ENCODE results near the gene RANBP10.

Gene RANBP10

GRCh38 chr16:67741118-67741517 is 65.2 kb downstream of the RANBP10 start:
- DNase-seq (ENCODE audit: low read depth) = no peak

GRCh38 chr16:67740391-67740790 is 66.0 kb downstream of the RANBP10 start:
- no peak for DNase-seq (ENCODE audit: low read depth)

GRCh38 chr16:67736858-67737257 is 69.5 kb downstream of the RANBP10 start:
- no peak for DNase-seq (ENCODE audit: low read depth)

- DNase-seq (ENCODE audit: low read depth) = no peak
Observed at GRCh38 chr16:67734731-67735201, 71.6 kb downstream of the RANBP10 start.

GRCh38 chr16:67733734-67734470 is 72.5 kb downstream of the RANBP10 start:
- DNase-seq (ENCODE audit: low read depth) = no peak

GRCh38 chr16:67731753-67732095 is 74.6 kb downstream of the RANBP10 start:
- no peak for DNase-seq (ENCODE audit: low read depth)

GRCh38 chr16:67731071-67731752 is 75.1 kb downstream of the RANBP10 start:
- DNase-seq (ENCODE audit: low read depth) = no peak

- no peak for DNase-seq (ENCODE audit: low read depth)
Observed at GRCh38 chr16:67730326-67730725, 76.0 kb downstream of the RANBP10 start.

- DNase-seq (ENCODE audit: low read depth) = no peak
Observed at GRCh38 chr16:67729636-67730248, 76.6 kb downstream of the RANBP10 start.

- no peak for DNase-seq (ENCODE audit: low read depth)
Observed at GRCh38 chr16:67727521-67728485, 78.6 kb downstream of the RANBP10 start.

- DNase-seq (ENCODE audit: low read depth) = no peak
Observed at GRCh38 chr16:67726106-67727034, 80.0 kb downstream of the RANBP10 start.

- DNase-seq (ENCODE audit: low read depth) = no peak
Observed at GRCh38 chr16:67723911-67724305, 82.5 kb downstream of the RANBP10 start.

GRCh38 chr16:67723151-67723910 is 83.0 kb downstream of the RANBP10 start:
- peak; percentile 76 for DNase-seq (ENCODE audit: low read depth)

GRCh38 chr16:67720236-67720635 is 86.1 kb downstream of the RANBP10 start:
- no peak for DNase-seq (ENCODE audit: low read depth)

- DNase-seq (ENCODE audit: low read depth) = no peak
Observed at GRCh38 chr16:67719778-67720144, 86.6 kb downstream of the RANBP10 start.

- peak; percentile 85 for DNase-seq (ENCODE audit: low read depth)
Observed at GRCh38 chr16:67719048-67719777, 87.1 kb downstream of the RANBP10 start, which contains the start of gene GFOD2. Gene GFOD2 (minus strand): TSS chr16:67719316. CDS start chr16:67685715, 33,601 bp downstream.

- DNase-seq (ENCODE audit: low read depth) = no peak
Observed at GRCh38 chr16:67718668-67719047, 87.7 kb downstream of the RANBP10 start.

GRCh38 chr16:67716097-67716496 is 90.3 kb downstream of the RANBP10 start:
- no peak for DNase-seq (ENCODE audit: low read depth)

- DNase-seq (ENCODE audit: low read depth) = no peak
Observed at GRCh38 chr16:67714522-67714921, 91.8 kb downstream of the RANBP10 start.

All from HS-5 (cell line).